RWPE1 (cell line): Measurements from ENCODE around the gene MROH8.
A peak's percentile ranks its signal among the peaks of the same experiment; 100 is the strongest.

ENCODE experiments used
- CTCF ChIA-PET: fragments of 350-600 bp; sonication (Branson Sonifier 250); formaldehyde crosslinking; extraction: SDS; loops from one replicate; lab custom pipeline; 2021; lab: Yijun Ruan, JAX
- POLR2A ChIA-PET: fragments of 400-600 bp; formaldehyde crosslinking; extraction: SDS; loops from one replicate; lab custom pipeline; 2020; ENCODE audit warnings: antibody characterized with exemption; ENCODE audit not compliant: low non-redundant PET; lab: Yijun Ruan, JAX
- DNase-seq: peaks from one replicate; pipeline ENCODE4 v3.0.0; 2012; ENCODE audit warnings: low spot score
- H3K27ac ChIP-seq: fragments of 450-650 bp; 2 replicates; pipeline ENCODE4 v1.5.1; 2017
- TF ChIP-seq, protein P1 (sequence below): fragments of 450-650 bp; conservative IDR thresholded peaks from 2 replicates; pipeline ENCODE4 v1.5.1; 2017; ENCODE audit warnings: low read depth, mild to moderate bottlenecking

Gene MROH8

DNA sequence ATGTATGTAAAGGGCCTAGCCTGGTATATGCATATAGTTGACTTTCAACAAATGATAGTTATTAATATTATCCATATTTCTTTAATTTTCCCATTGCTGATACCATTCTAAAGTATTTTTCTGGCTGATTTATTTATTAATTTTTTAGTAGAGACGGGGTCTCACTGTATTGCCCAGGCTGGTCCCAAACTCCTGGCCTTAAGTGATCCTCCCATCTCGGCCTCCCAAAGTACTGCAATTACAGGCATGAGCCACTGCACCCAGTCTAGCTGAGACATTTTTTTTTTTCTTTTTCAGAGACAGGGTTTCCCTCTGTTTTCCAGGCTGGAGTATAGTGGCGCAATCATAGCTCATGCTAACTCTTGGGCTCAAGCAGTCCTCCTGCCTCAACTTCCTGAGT is 29.8 kb upstream of the MROH8 start:
- TF ChIP-seq, protein P1, sequence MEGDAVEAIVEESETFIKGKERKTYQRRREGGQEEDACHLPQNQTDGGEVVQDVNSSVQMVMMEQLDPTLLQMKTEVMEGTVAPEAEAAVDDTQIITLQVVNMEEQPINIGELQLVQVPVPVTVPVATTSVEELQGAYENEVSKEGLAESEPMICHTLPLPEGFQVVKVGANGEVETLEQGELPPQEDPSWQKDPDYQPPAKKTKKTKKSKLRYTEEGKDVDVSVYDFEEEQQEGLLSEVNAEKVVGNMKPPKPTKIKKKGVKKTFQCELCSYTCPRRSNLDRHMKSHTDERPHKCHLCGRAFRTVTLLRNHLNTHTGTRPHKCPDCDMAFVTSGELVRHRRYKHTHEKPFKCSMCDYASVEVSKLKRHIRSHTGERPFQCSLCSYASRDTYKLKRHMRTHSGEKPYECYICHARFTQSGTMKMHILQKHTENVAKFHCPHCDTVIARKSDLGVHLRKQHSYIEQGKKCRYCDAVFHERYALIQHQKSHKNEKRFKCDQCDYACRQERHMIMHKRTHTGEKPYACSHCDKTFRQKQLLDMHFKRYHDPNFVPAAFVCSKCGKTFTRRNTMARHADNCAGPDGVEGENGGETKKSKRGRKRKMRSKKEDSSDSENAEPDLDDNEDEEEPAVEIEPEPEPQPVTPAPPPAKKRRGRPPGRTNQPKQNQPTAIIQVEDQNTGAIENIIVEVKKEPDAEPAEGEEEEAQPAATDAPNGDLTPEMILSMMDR: no peak
- DNase-seq: no peak
- ChIA-PET POLR2A (interaction anchor here (0.5 kb wide), 1 partner anchor 12 kb away, joined by 3 read pairs; no protein-coding TSS in a partner anchor), CTCF (interaction anchor here (0.6 to 2.8 kb wide), 5 partner anchors 14 to 1450 kb away, joined by 3 to 18 read pairs (median 4); no protein-coding TSS in a partner anchor)
- H3K27ac ChIP-seq: peak overlapping the region; percentile 73

DNA sequence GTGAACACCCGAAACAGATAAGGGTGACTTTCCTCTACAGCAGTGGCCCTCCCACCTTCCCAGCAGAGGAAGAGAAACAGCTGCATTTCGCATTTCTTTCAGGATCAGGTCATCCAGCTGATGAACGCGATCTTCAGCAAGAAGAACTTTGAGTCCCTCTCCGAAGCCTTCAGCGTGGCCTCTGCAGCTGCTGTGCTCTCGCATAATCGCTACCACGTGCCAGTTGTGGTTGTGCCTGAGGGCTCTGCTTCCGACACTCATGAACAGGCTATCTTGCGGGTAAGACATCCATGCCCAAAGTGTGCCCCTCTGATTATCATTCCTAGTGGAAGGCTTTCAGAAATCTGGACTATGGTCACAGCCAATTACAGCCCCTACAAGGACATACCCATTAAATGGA is 27.8 kb upstream of the MROH8 start:
- DNase-seq: no peak
- ChIA-PET POLR2A (no interaction called here), CTCF (no interaction called here)
- no peak overlapping the region for H3K27ac ChIP-seq
- TF ChIP-seq, protein P1: no peak

DNA sequence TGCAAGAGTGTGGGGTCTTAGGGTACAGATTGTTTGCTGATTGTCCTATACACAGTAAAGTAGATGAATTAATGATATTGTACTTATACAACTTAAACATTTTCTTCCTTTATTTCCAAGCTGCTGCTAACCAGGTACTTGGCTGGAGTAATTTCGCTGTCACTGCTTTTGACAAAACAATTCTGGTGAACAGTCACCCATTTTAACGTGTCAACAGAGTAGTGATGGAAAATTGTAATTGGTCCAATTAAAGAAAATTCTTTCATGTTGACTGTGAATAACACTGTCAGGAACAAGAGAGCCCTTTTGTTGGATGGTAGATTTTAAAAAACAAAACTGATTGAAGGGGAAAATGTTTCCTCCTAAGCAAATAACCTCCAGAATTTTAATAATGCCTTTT is 26.4 kb upstream of the MROH8 start:
- TF ChIP-seq, protein P1: no peak
- no peak for DNase-seq
- no peak overlapping the region for H3K27ac ChIP-seq
- ChIA-PET POLR2A (no interaction called here), CTCF (interaction anchor here (0.6 kb wide), 1 partner anchor 874 kb away, joined by 4 read pairs; no protein-coding TSS in a partner anchor)

DNA sequence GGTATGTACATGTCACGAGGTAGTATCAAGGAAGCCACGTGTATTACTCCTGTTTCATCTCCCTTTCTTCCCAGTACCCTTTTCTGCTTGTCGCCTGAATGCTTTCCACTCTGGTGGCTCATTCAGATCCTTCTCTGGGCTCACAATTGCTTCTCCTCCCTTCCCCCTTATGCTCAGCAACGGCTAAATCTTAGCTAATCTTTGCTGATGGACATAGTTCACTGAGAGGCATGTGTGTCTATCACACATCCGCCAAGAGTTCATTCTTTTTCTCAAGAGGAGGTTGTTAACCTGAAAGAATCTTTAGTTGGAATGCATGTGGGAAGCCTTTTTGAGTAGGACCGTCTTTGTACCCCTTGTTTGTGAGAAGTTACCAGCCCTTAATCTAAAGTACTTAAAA is 25.8 kb upstream of the MROH8 start:
- ChIA-PET POLR2A (no interaction called here), CTCF (interaction anchor here (0.6 to 0.9 kb wide), 2 partner anchors 10 to 874 kb away, joined by 4 read pairs; no protein-coding TSS in a partner anchor)
- H3K27ac ChIP-seq: no peak overlapping the region
- no peak for DNase-seq
- TF ChIP-seq, protein P1: no peak

DNA sequence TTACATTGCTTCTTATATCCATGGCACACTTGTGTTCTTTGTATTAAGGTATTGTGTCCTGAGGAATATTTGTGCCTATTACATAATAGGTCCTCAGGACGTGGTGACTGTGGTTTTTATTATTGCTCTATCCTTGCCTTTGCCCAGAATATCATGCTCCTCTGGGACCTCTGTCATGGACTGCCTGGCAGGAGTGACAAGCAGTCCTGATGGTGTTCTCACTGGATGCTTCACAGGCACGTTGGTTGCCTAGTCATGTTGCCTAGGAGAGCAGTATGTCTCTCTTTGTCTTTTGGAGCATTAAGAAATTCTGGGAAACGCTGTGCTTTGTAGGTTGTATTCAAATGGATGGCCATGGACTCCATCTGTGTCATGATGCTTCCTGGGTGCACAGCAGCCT is 24.7 kb upstream of the MROH8 start:
- ChIA-PET CTCF (interaction anchor here (0.6 to 0.9 kb wide), 2 partner anchors 9 to 72 kb away, joined by 4 to 6 read pairs; no protein-coding TSS in a partner anchor), POLR2A (no interaction called here)
- no peak overlapping the region for H3K27ac ChIP-seq
- DNase-seq: no peak
- TF ChIP-seq, protein P1: no peak

DNA sequence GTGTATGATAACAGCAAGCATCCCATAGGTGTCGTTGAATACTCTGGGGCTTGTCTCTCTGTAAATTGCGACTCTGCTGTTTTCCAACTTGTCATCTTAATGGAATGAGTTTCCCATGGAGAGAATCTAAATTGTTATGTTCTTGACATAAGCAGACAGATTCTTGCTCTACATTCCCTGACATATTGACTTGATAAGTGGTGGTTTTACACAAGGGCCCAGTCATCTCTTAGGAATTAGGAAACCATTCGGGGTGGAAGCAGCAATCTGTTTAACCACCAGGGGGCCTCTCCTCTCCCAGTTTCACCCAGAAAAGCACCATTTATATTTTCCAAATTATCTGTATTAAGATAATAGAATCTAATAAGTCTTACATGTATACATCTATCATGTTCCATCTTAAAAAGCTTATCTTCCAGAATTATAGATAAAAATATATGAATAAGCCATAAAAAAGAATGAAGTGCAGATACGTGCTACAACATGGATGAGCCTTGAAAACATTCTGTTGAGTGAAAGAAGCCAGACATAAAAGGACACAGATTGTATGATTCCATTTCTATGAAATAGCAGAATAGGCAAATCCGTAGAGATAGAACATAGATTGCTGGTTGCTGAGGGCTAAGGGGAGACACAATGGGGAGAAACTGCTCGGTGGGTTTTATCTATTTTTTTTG is 23.1 kb upstream of the MROH8 start:
- POLR2A ChIA-PET: no interaction called here
- peak; percentile 96 for DNase-seq
- H3K27ac ChIP-seq: no peak overlapping the region
- CTCF ChIA-PET: interaction anchor here (0.6 to 1.0 kb wide), 8 partner anchors 9 to 858 kb away, joined by 3 to 7 read pairs (median 4); no protein-coding TSS in a partner anchor
- TF ChIP-seq, protein P1: peak; percentile 98
